GM12801 (cell line): ENCODE results near the gene IRF2.

Source experiments
- TF ChIP-seq, protein P1 (sequence below): IDR thresholded peaks from one replicate; pipeline ENCODE4 v1.5.1; 2011; ENCODE audit warnings: control low read depth; ENCODE audit not compliant: insufficient read length; ENCODE audit errors: extremely low read depth

IRF2 gene

DNA sequence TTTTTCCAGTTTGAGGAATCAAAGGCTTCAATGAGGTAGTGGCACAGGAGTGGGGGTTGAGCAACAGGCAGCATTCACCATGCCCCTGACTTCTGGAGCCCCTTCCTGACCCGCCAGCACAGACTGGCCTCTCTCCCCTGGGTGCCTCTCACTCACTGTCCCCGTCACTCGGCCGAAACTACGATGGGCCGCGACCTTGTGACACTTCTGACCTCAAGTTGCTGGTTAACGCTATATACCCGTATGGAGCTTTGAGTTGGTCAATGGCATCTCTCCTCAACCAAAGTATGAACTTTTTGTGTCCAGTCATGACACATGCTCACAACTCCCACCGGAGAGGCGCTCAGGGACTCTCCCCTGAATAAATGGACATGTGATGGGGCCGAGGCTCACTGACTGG lies 72.1 kb downstream of the IRF2 start:
- TF ChIP-seq, protein P1, sequence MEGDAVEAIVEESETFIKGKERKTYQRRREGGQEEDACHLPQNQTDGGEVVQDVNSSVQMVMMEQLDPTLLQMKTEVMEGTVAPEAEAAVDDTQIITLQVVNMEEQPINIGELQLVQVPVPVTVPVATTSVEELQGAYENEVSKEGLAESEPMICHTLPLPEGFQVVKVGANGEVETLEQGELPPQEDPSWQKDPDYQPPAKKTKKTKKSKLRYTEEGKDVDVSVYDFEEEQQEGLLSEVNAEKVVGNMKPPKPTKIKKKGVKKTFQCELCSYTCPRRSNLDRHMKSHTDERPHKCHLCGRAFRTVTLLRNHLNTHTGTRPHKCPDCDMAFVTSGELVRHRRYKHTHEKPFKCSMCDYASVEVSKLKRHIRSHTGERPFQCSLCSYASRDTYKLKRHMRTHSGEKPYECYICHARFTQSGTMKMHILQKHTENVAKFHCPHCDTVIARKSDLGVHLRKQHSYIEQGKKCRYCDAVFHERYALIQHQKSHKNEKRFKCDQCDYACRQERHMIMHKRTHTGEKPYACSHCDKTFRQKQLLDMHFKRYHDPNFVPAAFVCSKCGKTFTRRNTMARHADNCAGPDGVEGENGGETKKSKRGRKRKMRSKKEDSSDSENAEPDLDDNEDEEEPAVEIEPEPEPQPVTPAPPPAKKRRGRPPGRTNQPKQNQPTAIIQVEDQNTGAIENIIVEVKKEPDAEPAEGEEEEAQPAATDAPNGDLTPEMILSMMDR = no peak

DNA sequence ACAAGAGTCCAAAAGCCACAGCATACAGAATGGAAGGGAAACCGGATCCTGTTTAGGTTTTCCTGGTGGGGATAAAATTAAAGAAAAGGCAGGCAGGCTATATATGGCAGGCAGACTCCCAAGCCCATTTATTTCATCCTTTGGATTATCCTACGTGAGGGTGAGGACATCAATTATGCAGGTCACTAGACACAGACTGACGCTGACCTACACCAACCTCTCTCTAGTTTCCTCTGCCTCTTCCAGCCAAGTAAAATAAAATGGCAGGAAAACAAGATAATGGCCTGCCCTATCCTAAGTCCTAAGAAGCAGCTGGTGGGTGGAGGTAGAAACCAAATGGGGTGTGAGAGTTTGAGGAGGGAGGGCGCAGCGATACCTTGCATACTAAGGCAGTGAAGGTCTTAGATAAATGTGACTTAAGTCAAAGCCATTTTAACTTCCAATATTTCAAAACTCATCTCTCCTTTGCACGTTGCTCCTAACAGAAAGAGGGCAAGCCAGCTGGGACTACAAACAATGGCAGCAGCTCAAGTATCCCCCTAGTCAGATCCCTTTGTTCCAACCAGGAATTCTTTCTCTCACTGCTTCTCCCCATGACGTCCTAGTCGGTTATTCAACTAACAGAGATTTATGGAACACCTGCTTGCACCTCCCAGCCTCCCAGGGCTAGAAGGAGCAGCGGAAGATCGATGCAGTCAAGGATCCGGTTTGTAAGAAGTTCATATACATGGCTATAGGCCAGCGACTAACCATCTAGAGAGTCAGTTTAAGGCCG lies 72.8 kb downstream of the IRF2 start:
- TF ChIP-seq, protein P1 = no peak

DNA sequence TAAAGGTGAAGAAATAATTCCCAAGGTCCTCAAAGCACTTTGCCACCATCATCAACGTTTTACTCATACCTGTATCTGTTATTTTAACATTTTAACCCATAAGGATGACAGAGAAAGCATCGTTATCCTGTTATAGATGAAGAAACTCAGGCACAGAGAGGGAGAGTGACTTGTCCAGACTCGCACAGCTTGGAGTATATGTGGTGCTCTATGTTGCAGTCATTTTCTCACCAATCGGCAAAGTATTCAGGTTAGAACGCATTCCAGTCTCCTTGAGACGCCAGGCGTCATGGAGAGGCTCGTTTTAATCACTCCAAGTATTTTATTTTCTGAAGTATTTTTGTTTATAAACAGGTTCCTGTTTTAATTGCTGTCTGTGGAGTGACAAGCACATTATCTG lies 73.5 kb downstream of the IRF2 start:
- TF ChIP-seq, protein P1 = no peak

DNA sequence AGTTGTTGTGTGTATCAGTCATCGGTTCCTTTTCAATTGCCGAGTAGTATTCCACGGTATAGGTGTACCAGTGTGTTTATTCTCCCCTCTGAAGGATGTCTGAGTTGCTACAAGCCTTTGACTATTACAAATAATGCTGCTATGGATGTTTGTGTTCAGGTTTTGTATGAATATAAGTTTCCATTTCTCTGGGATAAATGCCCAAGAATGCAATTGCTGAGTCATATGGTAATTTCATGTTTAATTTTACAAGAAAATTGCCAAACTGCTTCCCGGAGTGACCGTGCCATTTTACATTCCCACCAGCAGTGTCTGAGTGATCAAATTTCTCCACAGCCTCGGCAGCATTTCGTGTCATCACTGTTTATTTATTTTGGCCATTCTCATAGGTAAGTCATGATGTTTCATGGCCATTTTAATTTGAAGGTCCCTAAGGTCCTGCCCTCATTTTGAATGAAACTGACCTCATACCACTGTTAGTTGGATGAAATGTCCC lies 73.9 kb downstream of the IRF2 start:
- TF ChIP-seq, protein P1 = no peak

DNA sequence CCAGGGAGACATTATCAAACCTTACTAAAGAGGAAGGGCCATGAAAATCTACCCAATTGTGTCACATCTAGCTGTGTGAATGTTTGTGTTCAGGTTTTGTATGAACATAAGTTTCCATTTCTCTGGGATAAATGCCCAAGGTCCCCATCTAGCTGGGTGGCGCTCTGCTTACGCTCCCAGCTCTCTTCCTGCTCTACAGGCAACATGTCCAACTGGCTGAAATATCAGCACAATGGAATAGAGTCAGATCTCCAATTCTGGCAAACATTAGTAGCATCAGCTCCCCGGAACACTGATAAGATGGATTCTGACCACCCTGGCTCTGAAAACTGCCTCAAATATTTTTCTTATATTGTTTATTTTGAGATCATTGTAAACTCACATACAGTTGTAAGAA lies 74.8 kb downstream of the IRF2 start:
- TF ChIP-seq, protein P1 = no peak

DNA sequence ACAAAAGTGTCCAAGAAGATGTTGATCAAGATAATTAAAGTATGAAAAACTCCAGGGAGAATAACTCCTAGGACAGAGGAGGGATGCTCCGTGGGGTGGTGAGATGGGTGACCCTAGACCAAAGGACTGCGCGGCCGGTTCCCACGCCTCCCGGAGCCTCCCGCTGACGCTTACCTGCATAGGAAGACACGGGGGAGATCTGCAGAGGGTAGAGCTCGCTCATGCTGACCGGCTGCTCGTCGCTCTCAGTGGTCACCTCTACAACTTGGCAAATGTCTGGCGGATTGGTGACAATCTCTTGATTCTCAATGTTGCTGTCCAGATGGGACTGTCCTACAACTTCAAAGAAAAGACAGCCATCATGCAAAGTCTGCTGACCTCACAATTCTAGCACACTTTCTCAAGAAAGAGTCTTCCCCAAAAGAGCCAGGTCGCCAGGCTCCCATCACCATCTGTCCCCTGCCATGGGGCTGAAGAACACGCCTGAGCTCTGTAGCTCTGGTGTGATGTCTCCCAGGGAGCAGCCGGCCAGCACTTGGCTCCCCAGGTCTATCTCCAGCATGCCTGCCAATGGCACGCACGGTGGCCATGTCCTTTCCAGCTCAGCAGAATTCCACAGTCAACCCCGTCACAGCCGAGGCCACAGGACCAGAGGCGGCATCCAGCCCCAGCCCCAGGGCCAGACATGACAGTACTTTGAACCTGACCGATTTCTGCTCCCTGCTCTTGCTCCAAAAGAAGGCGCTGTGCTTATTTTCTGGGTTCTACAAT lies 75.4 kb downstream of the IRF2 start:
- TF ChIP-seq, protein P1 = no peak

DNA sequence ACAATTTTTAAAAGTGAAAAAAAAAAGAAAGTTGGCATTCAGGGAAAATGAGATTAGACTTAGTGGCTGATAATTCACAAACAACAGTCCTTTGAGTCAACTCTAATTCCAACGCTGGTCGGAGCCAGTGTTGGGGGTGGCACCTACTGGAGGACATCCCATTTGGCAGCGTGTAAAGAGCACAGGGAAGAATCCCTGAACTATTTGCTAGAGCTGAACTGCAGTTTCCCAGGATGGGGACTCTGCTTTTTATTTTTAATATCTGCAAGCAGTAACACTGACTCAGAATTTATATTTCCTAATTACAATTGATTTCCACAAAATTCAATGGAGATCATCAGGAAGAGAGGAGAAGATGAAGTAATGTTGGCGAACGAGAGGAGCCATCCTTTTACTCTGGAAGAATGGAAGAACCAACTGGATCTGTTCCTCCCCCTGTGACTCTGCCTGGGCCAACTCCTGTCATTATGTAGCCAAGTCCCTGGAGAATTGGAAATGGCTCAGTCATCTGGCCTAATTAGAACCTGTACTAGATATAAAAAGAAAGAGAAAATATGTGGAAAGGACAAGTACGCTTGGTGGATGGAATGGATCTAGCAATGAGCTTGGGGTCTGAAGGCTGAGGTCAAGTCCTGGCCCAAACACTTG lies 76.7 kb downstream of the IRF2 start:
- TF ChIP-seq, protein P1 = no peak
